ENCODE measurements around the gene TPGS2.

TPGS2 gene

DNA sequence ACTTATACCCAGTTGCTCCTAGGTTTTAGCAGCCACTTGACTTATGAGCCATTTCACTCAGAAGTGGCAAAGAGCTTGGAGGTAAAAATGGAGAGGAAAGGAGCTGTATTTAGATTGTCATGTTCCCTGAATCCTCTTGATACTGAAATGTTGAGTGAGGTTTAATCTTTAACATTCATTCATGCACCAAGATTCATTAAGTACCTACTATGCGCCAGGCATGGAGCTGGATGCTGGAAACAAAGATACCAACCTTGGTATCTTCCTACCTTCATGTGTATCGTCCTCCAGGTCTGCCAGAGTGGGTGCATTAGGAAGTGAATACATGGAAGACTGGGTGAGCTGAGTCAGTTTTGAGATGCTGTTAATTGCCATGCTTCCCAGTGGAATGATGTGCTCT, 23.7 kb downstream of the TPGS2 start:
- H3K4me3 ChIP-seq (ENCODE audit: low read length) = no peak overlapping the region
- no peak overlapping the region for H3K27ac ChIP-seq (ENCODE audit: low read length)
- H3K36me3 ChIP-seq (ENCODE audit: control insufficient read depth, low read depth, low read length) = peaks cover 56% of the 10 kb centered on the region
- H3K4me1 ChIP-seq (ENCODE audit: control insufficient read depth, low read depth, low read length) = no peaks in the 10 kb centered on the region
- H3K9me3 ChIP-seq (ENCODE audit: control insufficient read depth, low read depth, low read length) = no peaks in the 10 kb centered on the region
- H3K27me3 ChIP-seq (ENCODE audit: control insufficient read depth, insufficient read depth, low read length) = no peaks in the 10 kb centered on the region
- H3K9ac ChIP-seq (ENCODE audit: low read length) = no peak overlapping the region

DNA sequence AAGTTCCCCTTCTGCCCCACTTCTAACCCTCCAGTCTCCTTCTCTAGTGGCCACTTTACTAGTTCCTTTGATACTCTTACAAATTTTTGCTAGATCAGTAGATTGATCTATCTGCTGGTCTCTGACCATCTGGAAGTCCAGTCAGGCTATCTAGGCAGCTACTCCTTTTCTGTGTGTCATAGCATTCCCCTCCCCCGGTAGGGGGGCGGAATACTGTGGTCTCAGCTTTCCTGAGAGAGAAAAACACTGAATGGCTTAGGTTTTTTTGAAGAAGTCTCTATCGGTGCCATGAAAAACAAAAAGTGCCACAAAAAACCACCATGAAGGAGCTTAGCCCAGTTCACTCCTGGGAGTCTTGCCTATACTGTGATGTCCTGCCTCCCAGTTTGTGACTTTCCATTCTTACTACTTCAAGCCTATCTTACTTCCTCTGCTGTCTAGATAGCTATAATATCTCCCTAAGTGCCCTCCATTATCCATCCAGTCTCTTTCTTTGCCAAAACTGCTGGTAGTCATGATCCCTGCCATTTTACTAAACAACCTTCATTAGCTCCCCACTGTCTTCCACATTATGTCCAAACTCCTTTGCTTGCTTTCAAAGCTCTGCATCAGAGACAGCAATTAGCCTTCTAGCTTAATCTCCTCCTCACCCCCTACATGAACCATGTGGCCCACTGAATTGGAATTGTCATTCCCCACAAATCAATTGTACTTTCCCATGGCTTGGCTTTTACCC, 29.9 kb downstream of the TPGS2 start:
- Histone ChIP-seq H3K9ac (ENCODE audit: low read length) (no peak overlapping the region), H3K27ac (ENCODE audit: low read length) (no peak overlapping the region), H3K36me3 (ENCODE audit: control insufficient read depth, low read depth, low read length) (peaks cover 55% of the 10 kb centered on the region), H3K4me3 (ENCODE audit: low read length) (no peak overlapping the region), H3K27me3 (ENCODE audit: control insufficient read depth, insufficient read depth, low read length) (no peaks in the 10 kb centered on the region), H3K9me3 (ENCODE audit: control insufficient read depth, low read depth, low read length) (no peaks in the 10 kb centered on the region), H3K4me1 (ENCODE audit: control insufficient read depth, low read depth, low read length) (no peaks in the 10 kb centered on the region)

DNA sequence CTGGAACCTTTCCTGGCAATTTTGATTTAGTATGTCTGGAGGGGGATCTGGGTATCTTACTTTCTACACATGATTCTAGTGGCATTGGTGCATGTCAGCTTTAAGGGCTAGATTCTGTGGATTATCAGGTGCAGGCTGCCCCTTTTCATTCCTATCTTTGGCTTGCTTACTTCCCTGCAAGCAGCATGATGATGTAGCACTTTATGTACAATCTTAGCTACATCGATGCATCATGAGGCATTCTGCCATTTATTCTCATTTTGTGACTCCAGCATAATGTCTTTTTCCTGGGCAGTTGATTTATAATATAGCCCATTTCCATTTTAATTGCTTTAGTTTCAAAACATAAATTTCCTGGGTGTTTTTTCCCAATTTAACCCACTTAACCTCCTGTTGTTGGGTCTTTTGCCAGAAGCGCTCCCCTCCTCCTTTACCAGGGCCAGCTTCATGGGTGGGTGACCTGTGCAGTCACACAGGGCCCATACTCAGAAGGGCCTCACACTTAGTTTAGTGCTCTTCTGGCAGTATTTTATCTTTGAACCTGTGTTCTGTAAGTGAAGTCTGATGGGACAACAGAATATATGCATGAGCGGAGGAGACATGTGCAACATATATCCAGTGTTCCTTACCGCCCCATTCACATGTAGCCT, 36.0 kb downstream of the TPGS2 start:
- Histone ChIP-seq H3K4me1 (ENCODE audit: control insufficient read depth, low read depth, low read length) (no peaks in the 10 kb centered on the region), H3K36me3 (ENCODE audit: control insufficient read depth, low read depth, low read length) (peaks cover 35% of the 10 kb centered on the region), H3K9me3 (ENCODE audit: control insufficient read depth, low read depth, low read length) (no peaks in the 10 kb centered on the region), H3K9ac (ENCODE audit: low read length) (no peak overlapping the region), H3K27ac (ENCODE audit: low read length) (no peak overlapping the region), H3K4me3 (ENCODE audit: low read length) (no peak overlapping the region), H3K27me3 (ENCODE audit: control insufficient read depth, insufficient read depth, low read length) (no peaks in the 10 kb centered on the region)

DNA sequence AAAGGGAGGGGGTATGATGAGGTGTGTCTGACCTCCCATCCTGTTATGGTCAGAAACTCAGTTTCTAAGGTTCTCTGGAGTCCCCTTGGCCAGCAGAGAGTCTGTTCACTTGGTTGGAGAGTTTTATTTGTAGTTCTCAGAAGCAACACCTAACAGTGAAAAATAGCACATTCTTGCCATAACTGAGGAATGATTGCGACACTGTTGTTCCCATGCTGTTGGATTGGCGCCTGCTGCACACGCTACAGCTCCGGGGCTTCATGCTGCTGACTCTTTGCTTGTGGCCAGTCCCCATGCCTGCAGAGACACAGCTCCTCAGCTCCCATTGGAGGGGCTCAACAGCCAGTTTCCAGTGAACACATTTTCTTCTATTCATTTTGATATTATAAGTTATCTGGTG, 42.1 kb downstream of the TPGS2 start:
- Histone ChIP-seq H3K9me3 (ENCODE audit: control insufficient read depth, low read depth, low read length) (no peaks in the 10 kb centered on the region), H3K36me3 (ENCODE audit: control insufficient read depth, low read depth, low read length) (peaks cover 4% of the 10 kb centered on the region), H3K4me3 (ENCODE audit: low read length) (no peak overlapping the region)

DNA sequence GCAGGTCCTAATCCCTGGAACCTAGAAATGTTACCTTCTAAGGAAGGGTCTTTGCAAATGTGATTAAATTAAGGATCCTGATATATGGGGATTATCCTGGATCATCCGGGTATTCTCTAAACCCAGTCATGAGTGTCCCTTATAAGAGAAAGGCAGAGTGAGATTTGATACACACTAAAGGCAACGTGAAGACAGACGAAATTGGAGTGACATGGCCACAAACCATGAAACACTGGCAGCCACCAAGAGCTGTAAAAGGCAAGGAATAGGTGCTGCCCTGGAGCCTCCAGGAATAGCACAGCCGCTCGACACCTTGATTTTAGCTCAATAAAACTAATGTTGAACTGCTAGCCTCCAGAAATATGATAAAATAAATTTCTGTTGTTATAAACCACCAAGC, 45.0 kb downstream of the TPGS2 start:
- no peak overlapping the region for H3K9ac ChIP-seq (ENCODE audit: low read length)
- peaks cover 3% of the 10 kb centered on the region for H3K36me3 ChIP-seq (ENCODE audit: control insufficient read depth, low read depth, low read length)
- no peak overlapping the region for H3K27ac ChIP-seq (ENCODE audit: low read length)
- no peaks in the 10 kb centered on the region for H3K27me3 ChIP-seq (ENCODE audit: control insufficient read depth, insufficient read depth, low read length)
- H3K4me3 ChIP-seq (ENCODE audit: low read length) = no peak overlapping the region
- H3K4me1 ChIP-seq (ENCODE audit: control insufficient read depth, low read depth, low read length) = no peaks in the 10 kb centered on the region
- no peaks in the 10 kb centered on the region for H3K9me3 ChIP-seq (ENCODE audit: control insufficient read depth, low read depth, low read length)

More for the DNA sequence above, 42.1 kb downstream of the TPGS2 start:
- Histone ChIP-seq H3K4me1 (ENCODE audit: control insufficient read depth, low read depth, low read length) (no peaks in the 10 kb centered on the region), H3K27ac (ENCODE audit: low read length) (no peak overlapping the region), H3K9ac (ENCODE audit: low read length) (no peak overlapping the region), H3K27me3 (ENCODE audit: control insufficient read depth, insufficient read depth, low read length) (no peaks in the 10 kb centered on the region)

DNA sequence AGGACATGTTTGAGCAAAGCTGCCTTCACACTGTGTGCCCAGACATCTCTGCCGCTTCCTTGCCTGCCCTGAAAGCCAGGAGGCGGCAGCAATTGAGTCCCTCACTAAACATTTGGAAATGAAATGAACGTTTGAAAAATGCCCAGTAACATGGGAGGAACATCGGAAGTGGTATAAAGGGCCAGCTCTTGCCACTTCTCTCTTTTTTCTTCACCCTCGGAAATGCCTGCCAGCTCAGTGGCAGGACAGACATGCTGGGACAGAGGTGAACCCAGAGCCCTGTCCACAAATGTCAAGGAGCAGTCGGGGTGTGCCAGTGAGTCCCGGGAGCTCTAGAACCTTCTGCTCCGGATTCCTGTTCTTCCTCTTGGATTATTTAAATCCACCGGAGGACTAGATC, 46.1 kb downstream of the TPGS2 start:
- Histone ChIP-seq H3K9me3 (ENCODE audit: control insufficient read depth, low read depth, low read length) (no peaks in the 10 kb centered on the region), H3K27me3 (ENCODE audit: control insufficient read depth, insufficient read depth, low read length) (no peaks in the 10 kb centered on the region), H3K4me3 (ENCODE audit: low read length) (no peak overlapping the region), H3K27ac (ENCODE audit: low read length) (no peak overlapping the region), H3K4me1 (ENCODE audit: control insufficient read depth, low read depth, low read length) (no peaks in the 10 kb centered on the region), H3K36me3 (ENCODE audit: control insufficient read depth, low read depth, low read length) (peaks cover 3% of the 10 kb centered on the region), H3K9ac (ENCODE audit: low read length) (no peak overlapping the region)

DNA sequence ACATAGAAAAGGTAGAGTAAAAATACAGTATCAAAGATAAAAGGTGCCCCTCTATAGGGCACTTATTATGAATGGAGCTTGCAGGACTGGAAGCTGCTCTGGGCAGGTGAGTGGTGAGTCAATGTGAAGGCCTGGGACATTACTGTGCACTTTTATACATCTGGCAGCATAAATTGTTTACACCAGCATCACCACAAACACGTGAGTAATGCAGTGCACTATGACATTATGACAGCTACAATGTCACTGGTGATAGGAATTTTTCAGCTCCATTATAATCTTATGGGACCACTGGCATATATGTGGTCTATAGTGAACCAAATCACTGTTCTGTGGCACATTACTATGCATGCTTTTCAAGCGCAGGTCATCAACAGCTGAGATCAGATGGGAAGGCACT, 48.1 kb downstream of the TPGS2 start:
- no peaks in the 10 kb centered on the region for H3K27me3 ChIP-seq (ENCODE audit: control insufficient read depth, insufficient read depth, low read length)
- H3K4me1 ChIP-seq (ENCODE audit: control insufficient read depth, low read depth, low read length) = no peaks in the 10 kb centered on the region
- no peak overlapping the region for H3K9ac ChIP-seq (ENCODE audit: low read length)
- no peaks in the 10 kb centered on the region for H3K9me3 ChIP-seq (ENCODE audit: control insufficient read depth, low read depth, low read length)
- H3K27ac ChIP-seq (ENCODE audit: low read length) = no peak overlapping the region
- no peak overlapping the region for H3K4me3 ChIP-seq (ENCODE audit: low read length)
- H3K36me3 ChIP-seq (ENCODE audit: control insufficient read depth, low read depth, low read length) = peaks cover 3% of the 10 kb centered on the region

DNA sequence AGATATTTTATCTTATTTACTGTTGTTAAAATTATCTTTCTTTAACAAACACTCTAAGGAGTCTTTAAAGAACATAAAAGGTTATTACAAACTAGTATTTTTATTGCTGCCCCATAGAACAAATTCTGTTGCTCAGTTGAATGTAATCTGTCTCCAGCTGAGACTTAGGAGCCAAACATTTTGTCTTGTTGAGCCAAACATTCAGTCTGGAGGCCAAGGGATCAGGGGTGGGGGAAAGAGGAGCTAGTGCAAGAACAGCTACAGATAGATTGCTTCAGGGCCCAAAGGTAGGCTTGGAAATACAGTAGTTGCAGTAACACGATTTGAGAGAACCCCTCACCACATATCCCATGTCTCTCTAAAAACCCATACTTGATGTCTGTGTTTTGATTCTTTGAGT, 51.2 kb downstream of the TPGS2 start:
- no peak overlapping the region for H3K9ac ChIP-seq (ENCODE audit: low read length)
- peaks cover 3% of the 10 kb centered on the region for H3K36me3 ChIP-seq (ENCODE audit: control insufficient read depth, low read depth, low read length)
- H3K27ac ChIP-seq (ENCODE audit: low read length) = no peak overlapping the region
- no peaks in the 10 kb centered on the region for H3K27me3 ChIP-seq (ENCODE audit: control insufficient read depth, insufficient read depth, low read length)
- H3K4me3 ChIP-seq (ENCODE audit: low read length) = no peak overlapping the region
- no peaks in the 10 kb centered on the region for H3K4me1 ChIP-seq (ENCODE audit: control insufficient read depth, low read depth, low read length)
- no peaks in the 10 kb centered on the region for H3K9me3 ChIP-seq (ENCODE audit: control insufficient read depth, low read depth, low read length)

DNA sequence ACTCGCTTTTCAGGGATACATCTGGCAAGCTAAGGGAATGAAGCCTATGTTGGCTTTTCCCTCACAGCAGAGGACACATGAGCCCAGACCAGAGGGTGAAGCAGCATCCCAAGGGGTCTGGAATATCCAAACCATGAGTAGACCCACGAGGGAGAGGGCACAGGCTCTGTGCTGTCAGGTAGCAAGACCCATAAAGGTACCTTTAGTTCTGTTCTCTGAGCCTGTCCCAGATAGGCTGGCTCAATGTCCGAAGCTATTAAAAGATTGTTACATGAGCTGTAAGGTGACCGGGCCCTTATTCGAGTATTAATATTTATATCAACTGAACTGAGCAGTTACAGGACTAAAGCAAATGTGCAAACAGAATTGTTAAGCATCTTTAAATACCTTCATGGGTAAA, 52.2 kb downstream of the TPGS2 start:
- Histone ChIP-seq H3K36me3 (ENCODE audit: control insufficient read depth, low read depth, low read length) (peaks cover 3% of the 10 kb centered on the region), H3K27me3 (ENCODE audit: control insufficient read depth, insufficient read depth, low read length) (no peaks in the 10 kb centered on the region), H3K27ac (ENCODE audit: low read length) (no peak overlapping the region), H3K9ac (ENCODE audit: low read length) (no peak overlapping the region), H3K4me1 (ENCODE audit: control insufficient read depth, low read depth, low read length) (no peaks in the 10 kb centered on the region), H3K4me3 (ENCODE audit: low read length) (no peak overlapping the region), H3K9me3 (ENCODE audit: control insufficient read depth, low read depth, low read length) (no peaks in the 10 kb centered on the region)

DNA sequence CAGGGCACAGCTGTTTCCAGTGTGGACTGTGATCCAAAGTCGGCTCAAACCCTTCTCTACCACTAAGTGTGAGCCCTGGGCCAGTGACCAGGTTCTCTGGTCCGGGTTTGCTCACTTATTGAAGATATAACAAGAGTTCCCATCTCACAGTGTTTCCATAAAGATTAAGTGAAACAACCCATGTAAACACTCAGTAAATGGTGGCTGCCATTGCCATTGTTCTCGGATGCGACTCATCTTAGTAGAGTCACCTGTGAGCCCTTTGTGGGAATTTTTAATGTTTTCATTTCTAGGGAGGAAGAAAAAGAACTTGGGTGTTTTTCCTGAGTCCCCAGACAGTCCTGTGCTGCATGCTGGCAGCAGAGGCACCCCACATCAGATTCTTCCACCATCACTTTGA, 53.4 kb downstream of the TPGS2 start:
- no peak overlapping the region for H3K27ac ChIP-seq (ENCODE audit: low read length)
- H3K36me3 ChIP-seq (ENCODE audit: control insufficient read depth, low read depth, low read length) = no peaks in the 10 kb centered on the region
- no peak overlapping the region for H3K4me3 ChIP-seq (ENCODE audit: low read length)
- peaks cover 6% of the 10 kb centered on the region for H3K4me1 ChIP-seq (ENCODE audit: control insufficient read depth, low read depth, low read length)
- H3K9me3 ChIP-seq (ENCODE audit: control insufficient read depth, low read depth, low read length) = no peaks in the 10 kb centered on the region
- no peak overlapping the region for H3K9ac ChIP-seq (ENCODE audit: low read length)
- H3K27me3 ChIP-seq (ENCODE audit: control insufficient read depth, insufficient read depth, low read length) = no peaks in the 10 kb centered on the region

DNA sequence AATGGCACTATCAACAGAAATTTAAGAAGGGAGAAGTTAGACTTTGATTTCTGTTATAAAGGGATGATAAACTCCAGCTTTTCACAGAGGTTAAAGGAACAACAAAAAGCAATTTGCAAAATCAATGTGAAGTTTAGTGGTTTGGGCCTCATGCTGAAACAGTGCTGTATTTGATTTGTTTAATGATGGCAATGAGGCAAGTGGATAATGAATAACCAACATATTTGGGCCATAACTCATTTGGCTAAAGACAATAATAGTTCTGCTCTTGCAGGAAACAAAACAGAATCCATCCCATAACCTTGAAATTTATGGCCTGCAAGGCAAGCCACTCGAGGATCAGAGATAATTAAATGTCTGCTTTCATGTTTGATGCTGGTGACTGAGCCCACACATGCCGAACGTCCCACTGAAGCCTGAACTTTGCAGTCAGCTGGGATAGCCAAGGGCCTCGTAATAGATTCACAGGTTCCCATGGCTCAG, 56.5 kb downstream of the TPGS2 start:
- H3K27ac ChIP-seq (ENCODE audit: low read length) = no peak overlapping the region
- H3K9me3 ChIP-seq (ENCODE audit: control insufficient read depth, low read depth, low read length) = no peaks in the 10 kb centered on the region
- H3K9ac ChIP-seq (ENCODE audit: low read length) = no peak overlapping the region
- peaks cover 6% of the 10 kb centered on the region for H3K4me1 ChIP-seq (ENCODE audit: control insufficient read depth, low read depth, low read length)
- no peak overlapping the region for H3K4me3 ChIP-seq (ENCODE audit: low read length)
- no peaks in the 10 kb centered on the region for H3K27me3 ChIP-seq (ENCODE audit: control insufficient read depth, insufficient read depth, low read length)
- H3K36me3 ChIP-seq (ENCODE audit: control insufficient read depth, low read depth, low read length) = no peaks in the 10 kb centered on the region

DNA sequence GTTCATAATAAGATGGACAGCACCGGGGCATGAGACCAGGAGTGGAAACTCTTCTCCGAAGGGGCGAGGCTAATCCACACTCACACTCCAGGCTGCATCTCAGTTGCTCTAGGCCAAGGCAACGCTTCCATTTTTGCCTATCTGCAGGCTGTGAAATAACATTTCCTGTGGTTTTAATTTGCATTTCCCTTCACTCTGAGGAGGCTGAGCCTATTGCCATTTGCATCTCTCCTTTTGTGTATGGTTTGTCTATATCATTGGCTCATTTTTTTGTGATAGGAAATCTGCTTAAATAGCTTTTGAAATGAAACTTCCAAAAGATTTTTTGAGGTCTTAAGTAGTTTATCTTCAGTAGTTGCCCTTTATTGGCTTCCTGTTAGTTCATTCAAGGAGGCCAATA, 57.6 kb downstream of the TPGS2 start:
- no peaks in the 10 kb centered on the region for H3K27me3 ChIP-seq (ENCODE audit: control insufficient read depth, insufficient read depth, low read length)
- H3K27ac ChIP-seq (ENCODE audit: low read length) = no peak overlapping the region
- H3K4me3 ChIP-seq (ENCODE audit: low read length) = no peak overlapping the region
- no peaks in the 10 kb centered on the region for H3K36me3 ChIP-seq (ENCODE audit: control insufficient read depth, low read depth, low read length)
- peaks cover 6% of the 10 kb centered on the region for H3K4me1 ChIP-seq (ENCODE audit: control insufficient read depth, low read depth, low read length)
- no peak overlapping the region for H3K9ac ChIP-seq (ENCODE audit: low read length)
- H3K9me3 ChIP-seq (ENCODE audit: control insufficient read depth, low read depth, low read length) = no peaks in the 10 kb centered on the region

All from iPS-18a (cell line).